ENCODE results near the gene PRTN3.

DNA sequence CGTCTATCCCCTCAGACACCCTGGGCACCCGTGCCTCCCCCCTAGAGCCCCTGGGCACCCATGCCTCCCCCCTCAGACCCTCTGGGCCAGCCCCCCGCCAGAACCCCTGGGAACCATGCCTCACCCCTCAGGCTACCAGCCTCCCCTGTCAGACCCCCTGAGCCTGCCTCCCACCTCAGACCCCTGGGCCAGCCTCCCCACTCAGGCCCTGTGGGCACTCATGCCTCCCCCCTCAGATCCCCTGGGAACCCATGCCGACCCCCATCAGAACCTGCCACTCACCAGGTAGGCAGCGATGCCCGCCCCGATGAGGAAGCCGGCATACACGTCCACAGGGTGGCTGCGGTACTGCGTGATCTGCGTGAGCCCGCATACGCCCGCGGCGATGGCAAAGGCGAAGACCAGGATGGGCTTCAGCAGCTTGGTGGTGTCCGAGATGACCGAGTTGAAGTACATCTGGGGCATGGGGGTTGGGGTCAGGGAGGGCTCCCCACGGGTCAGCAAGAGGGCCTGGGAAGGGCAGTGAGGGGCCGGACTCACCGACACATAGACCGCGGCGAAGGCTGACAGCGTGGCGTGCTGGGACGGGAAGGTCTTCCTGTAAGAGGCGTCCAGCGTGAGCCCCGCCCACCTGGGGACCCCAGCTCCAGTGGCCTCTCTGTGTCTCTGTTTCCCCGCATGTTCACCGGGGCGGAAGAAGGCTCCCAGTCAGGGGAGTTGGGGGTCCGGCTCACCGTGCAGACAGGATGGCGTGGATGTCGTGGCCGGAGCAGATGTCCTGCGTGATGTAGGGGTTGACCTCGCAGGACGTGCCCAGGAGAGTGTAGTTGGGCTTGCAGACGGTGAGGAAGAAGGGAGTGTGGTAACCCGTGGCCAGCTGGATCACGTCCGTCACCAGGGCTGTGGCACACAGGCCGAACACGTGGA lies 26.4 kb upstream of the PRTN3 start:
- TF ChIP-seq, protein P1, sequence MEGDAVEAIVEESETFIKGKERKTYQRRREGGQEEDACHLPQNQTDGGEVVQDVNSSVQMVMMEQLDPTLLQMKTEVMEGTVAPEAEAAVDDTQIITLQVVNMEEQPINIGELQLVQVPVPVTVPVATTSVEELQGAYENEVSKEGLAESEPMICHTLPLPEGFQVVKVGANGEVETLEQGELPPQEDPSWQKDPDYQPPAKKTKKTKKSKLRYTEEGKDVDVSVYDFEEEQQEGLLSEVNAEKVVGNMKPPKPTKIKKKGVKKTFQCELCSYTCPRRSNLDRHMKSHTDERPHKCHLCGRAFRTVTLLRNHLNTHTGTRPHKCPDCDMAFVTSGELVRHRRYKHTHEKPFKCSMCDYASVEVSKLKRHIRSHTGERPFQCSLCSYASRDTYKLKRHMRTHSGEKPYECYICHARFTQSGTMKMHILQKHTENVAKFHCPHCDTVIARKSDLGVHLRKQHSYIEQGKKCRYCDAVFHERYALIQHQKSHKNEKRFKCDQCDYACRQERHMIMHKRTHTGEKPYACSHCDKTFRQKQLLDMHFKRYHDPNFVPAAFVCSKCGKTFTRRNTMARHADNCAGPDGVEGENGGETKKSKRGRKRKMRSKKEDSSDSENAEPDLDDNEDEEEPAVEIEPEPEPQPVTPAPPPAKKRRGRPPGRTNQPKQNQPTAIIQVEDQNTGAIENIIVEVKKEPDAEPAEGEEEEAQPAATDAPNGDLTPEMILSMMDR (IDR thresholded peaks at IDR 0.05) = no peak
- TF ChIP-seq POLR2A (IDR thresholded peaks at IDR 0.05) (no peak), EP300 (IDR thresholded peaks at IDR 0.05) (no peak)
